Upper lobe of left lung (tissue), 6 donors: ENCODE data around the gene MYDGF. TPM values are rescaled to one million over a fixed set of nuclear protein-coding genes. Genes with fewer than 3 reads are reported as not detected.

Source experiments
- ATAC-seq, 2 donors: fragments of 200-7000 bp; cut with Tn5 transposase; one replicate each; pipeline ENCODE4 v1.9.1; 2022; ENCODE audit warnings: mild to moderate bottlenecking in 2 of 2, moderate library complexity in 2 of 2; ENCODE audit not compliant: low FRiP score in 2 of 2
- DNase-seq, 2 donors: peaks; one replicate each; pipeline ENCODE4 v3.0.0-alpha.2; 2019 to 2020
- H3K27ac ChIP-seq, 4 donors: fragments of 200-600 bp; sonication (generic); one replicate each; pipeline ENCODE4 v1.5.1; 2016 to 2019
- H3K27me3 ChIP-seq, 4 donors: fragments of 200-600 bp; sonication (generic); one replicate each; pipeline ENCODE4 v1.5.1; 2017 to 2019
- H3K36me3 ChIP-seq, 4 donors: fragments of 200-600 bp; sonication (generic); one replicate each; pipeline ENCODE4 v1.5.1; 2016 to 2019
- H3K4me1 ChIP-seq, 4 donors: fragments of 200-600 bp; sonication (generic); one replicate each; pipeline ENCODE4 v1.5.1; 2018 to 2019
- H3K4me3 ChIP-seq, 4 donors: fragments of 200-600 bp; sonication (generic); one replicate each; pipeline ENCODE4 v1.5.1; 2017 to 2019; ENCODE audit warnings: mild to moderate bottlenecking in 2 of 4, moderate library complexity in 1 of 4
- H3K9me3 ChIP-seq, 4 donors: fragments of 200-600 bp; sonication (generic); one replicate each; pipeline ENCODE4 v1.5.1; 2018 to 2019
- CTCF ChIP-seq, 6 experiments: fragments of 450-650 bp in 4 of 6; fragments of 200-600 bp in 2 of 6; sonication (generic) in 2 of 6; IDR thresholded peaks; one replicate each; pipeline ENCODE4 v1.5.1; 2016 to 2019; ENCODE audit warnings: antibody characterized with exemption in 6 of 6
- EP300 ChIP-seq, 4 donors: sonication (generic); formaldehyde crosslinking; IDR thresholded peaks; one replicate each; pipeline ENCODE4 v1.5.1; 2017; ENCODE audit warnings: antibody characterized with exemption in 4 of 4, control low read depth in 2 of 4
- POLR2A ChIP-seq, 4 donors: fragments of 450-650 bp; IDR thresholded peaks; one replicate each; pipeline ENCODE4 v1.5.1; 2016 to 2017; ENCODE audit warnings: antibody characterized with exemption in 4 of 4, mild to moderate bottlenecking in 2 of 4
- POLR2AphosphoS5 ChIP-seq, 2 donors: sonication (generic); formaldehyde crosslinking; IDR thresholded peaks; one replicate each; pipeline ENCODE4 v1.5.1; 2017; ENCODE audit warnings: antibody characterized with exemption in 2 of 2
- WGBS, 2 donors: methylation state at CpG; one replicate each; pipeline ENCODE4 v1.1.5; 2017 to 2018; 5-methylcytosine and 5-hydroxymethylcytosine counted together
- total RNA-seq, 6 donors: library from RNA; depleted of rRNA in 4 of 6; stranded (reverse); fragments of >200 nt in 4 of 6; gene quantifications; one replicate each; pipeline versions ENCODE4 v1.1.0 to v1.2.1, GENCODE V29; 2016 to 2021
- donor health status: DM: no; HTN: no; CAD: no; lungs with moderate emphysema.
- donor health status: DM: no; HTN: yes; CAD: no; lungs with severe emphysema.

Gene MYDGF
- total RNA-seq, result 100 to 1,000 TPM in 1 of 6 donors, 10 to 100 TPM in 4, 1 to 10 TPM in 1; 6.3 to 121 (median 67.1) TPM

GRCh38 chr19:4669723-4670480 lies at the start of gene MYDGF:
Gene MYDGF, minus strand, starts transcription at chr19:4670342. Its CDS starts 8 bp downstream, at chr19:4670334.
- TF ChIP-seq EP300 (IDR thresholded peaks at IDR 0.05), result peak in 1 of 4 donors; percentile 61
- peak in 2 of 4 donors; percentile 53 to 73 for TF ChIP-seq POLR2A (IDR thresholded peaks at IDR 0.05)
- TF ChIP-seq POLR2AphosphoS5 (IDR thresholded peaks at IDR 0.05), result peak; percentile 87 to 92
- no peak for TF ChIP-seq CTCF (IDR thresholded peaks at IDR 0.05)
- whole genome bisulfite sequencing, 2 donors, result 0% methylated on average over 2 to 16 of the region's 75 CpGs
- Histone ChIP-seq H3K4me1 (peaks cover 15 to 23% (median 17%) of the 10 kb centered on the region in 4 donors), H3K9me3 (no peaks in the 10 kb centered on the region), H3K4me3 (peak within 1 kb of the TSS; percentile 72 to 100 (median 99)), H3K36me3 (peaks cover 4 to 45% (median 29%) of the 10 kb centered on the region in 4 donors), H3K27ac (peak within 1 kb of the TSS; percentile 77 to 86 (median 81)), H3K27me3 (no peaks in the 10 kb centered on the region)
- ATAC-seq (peak; percentile 97 to 100), DNase-seq (peak; percentile 93 to 99)

GRCh38 chr19:4719499-4719866 lies 49.3 kb upstream of the MYDGF start:
- Histone ChIP-seq H3K27me3 (no peaks in the 10 kb centered on the region), H3K4me1 (peaks cover 13 to 67% (median 53%) of the 10 kb centered on the region in 4 donors), H3K27ac (peak overlapping the region in 1 of 4 donors; percentile 69), H3K4me3 (no peak overlapping the region), H3K36me3 (peaks cover 0 to 70% (median 50%) of the 10 kb centered on the region in 4 donors), H3K9me3 (no peaks in the 10 kb centered on the region)
- ATAC-seq (no peak), DNase-seq (no peak)
- TF ChIP-seq POLR2A (IDR thresholded peaks at IDR 0.05) (no peak), EP300 (IDR thresholded peaks at IDR 0.05) (no peak), CTCF (IDR thresholded peaks at IDR 0.05) (no peak), POLR2AphosphoS5 (IDR thresholded peaks at IDR 0.05) (no peak)
- WGBS, 2 donors, result 81 to 86% methylated on average over 11 of the region's 11 CpGs

- Histone ChIP-seq H3K9me3 (no peaks in the 10 kb centered on the region), H3K36me3 (peaks cover 5 to 84% (median 62%) of the 10 kb centered on the region in 4 donors), H3K27me3 (no peaks in the 10 kb centered on the region), H3K27ac (peak overlapping the region; percentile 14 to 74 (median 48)), H3K4me1 (peaks cover 13 to 77% (median 60%) of the 10 kb centered on the region in 4 donors), H3K4me3 (no peak overlapping the region)
- DNase-seq (no peak), ATAC-seq (no peak)
- 64 to 84% methylated on average over 14 to 15 of the region's 15 CpGs for WGBS, 2 donors
- TF ChIP-seq POLR2A (IDR thresholded peaks at IDR 0.05), result no peak
- TF ChIP-seq CTCF (IDR thresholded peaks at IDR 0.05), result no peak
- no peak for TF ChIP-seq EP300 (IDR thresholded peaks at IDR 0.05)
- no peak for TF ChIP-seq POLR2AphosphoS5 (IDR thresholded peaks at IDR 0.05)
Measured at GRCh38 chr19:4717966-4718701, 48.0 kb upstream of the MYDGF start.

- 64 to 67% methylated on average over 16 to 23 of the region's 23 CpGs for WGBS, 2 donors
- no peaks in the 10 kb centered on the region for H3K9me3 ChIP-seq
- peaks cover 10 to 91% (median 70%) of the 10 kb centered on the region in 4 donors for H3K36me3 ChIP-seq
- DNase-seq, result peak in 1 of 2 donors; percentile 88
- H3K27ac ChIP-seq, result peak overlapping the region; percentile 14 to 74 (median 61)
- peak; percentile 6 to 79 for ATAC-seq
- no peaks in the 10 kb centered on the region for H3K27me3 ChIP-seq
- no peak for TF ChIP-seq CTCF (IDR thresholded peaks at IDR 0.05)
- TF ChIP-seq POLR2A (IDR thresholded peaks at IDR 0.05), result peak in 1 of 4 donors; percentile 39
- TF ChIP-seq EP300 (IDR thresholded peaks at IDR 0.05), result no peak
- peak; percentile 16 to 44 for TF ChIP-seq POLR2AphosphoS5 (IDR thresholded peaks at IDR 0.05)
- peak overlapping the region in 3 of 4 donors; percentile 8 to 38 (median 28) for H3K4me3 ChIP-seq
- H3K4me1 ChIP-seq, result peaks cover 6 to 69% (median 52%) of the 10 kb centered on the region in 4 donors
Measured at GRCh38 chr19:4717191-4717965, 47.2 kb upstream of the MYDGF start.
